ENCODE results near the gene ARID3A.

Gene ARID3A

DNA sequence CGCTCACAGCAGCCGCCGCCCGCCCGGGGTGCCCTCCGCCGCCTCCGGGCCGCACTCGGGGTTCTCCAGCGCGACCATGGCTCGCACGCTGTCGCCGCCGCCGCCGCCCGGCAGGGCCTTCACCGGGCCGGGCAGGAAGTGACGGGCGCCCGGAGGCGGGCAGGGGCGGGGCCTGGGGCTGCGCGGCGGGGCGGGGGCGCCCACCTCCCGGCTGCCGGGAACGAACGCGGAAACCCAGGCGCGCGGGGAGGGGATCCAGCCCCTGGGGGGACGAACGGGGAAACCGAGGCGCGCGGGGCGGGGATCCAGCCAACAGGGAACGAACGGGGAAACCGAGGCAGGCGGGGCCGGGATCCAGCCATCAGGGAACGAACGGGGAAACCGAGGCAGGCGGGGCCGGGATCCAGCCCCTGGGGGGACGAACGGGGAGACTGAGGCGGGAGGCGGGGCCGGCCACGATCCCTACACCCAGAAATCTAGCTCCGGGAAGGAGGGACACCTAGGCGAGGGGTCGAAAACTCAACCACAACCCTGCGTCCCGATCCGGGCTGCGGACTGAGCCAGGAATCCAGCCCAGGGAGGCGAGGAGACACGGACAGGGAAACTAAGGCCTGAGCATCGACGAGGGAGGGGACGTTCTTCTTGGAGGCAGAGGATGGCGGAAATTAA, 12.6 kb upstream of the ARID3A start, which contains the start of gene R3HDM4:
R3HDM4 (minus strand) TSS at position 140 of the 669 bp plus-strand sequence; CDS start at position 78, 62 bp downstream.
- peak; percentile 88 for DNase-seq

DNA sequence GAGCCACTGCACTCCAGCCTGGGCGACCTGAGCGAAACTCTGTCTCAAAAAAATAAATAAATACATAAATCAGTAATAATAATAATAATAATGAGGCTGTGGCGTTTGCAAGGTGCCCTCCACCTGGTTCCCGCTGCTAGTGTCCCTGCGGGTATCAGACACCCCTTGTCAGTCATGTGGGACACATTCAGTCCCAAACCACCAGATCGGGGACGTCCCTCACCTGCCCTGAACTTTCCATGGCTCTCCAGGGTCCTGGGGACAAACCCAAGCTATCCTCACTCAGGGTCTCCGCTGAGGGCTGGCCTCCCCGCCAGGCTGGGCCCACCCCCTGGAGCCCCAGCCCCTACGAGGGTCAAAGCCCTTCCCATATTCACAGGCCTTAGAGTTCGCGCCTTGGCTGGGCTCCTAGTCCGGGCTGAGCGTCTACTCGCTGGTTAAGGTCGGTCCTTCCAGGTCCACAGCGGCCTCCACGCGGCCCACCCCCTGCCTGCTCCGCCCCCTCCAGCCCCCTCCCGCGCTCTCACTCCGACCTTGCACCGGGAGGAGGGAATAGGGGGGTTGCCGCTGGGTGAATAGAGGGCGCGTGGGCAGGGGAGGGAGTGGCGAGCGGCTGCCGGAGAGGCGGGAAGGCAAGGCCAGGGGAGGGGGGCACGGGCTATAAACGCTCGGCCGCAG, 9.1 kb upstream of the ARID3A start:
- DNase-seq = no peak

- no peak for DNase-seq
These were observed 8.3 kb upstream of the ARID3A start, which contains the start of gene KISS1R for GRCh38 chr19:917323-918151. Gene KISS1R (plus strand): TSS chr19:917333. CDS start chr19:917503, 170 bp downstream.

GRCh38 chr19:918152-918437, 7.7 kb upstream of the ARID3A start:
- no peak for DNase-seq

DNA sequence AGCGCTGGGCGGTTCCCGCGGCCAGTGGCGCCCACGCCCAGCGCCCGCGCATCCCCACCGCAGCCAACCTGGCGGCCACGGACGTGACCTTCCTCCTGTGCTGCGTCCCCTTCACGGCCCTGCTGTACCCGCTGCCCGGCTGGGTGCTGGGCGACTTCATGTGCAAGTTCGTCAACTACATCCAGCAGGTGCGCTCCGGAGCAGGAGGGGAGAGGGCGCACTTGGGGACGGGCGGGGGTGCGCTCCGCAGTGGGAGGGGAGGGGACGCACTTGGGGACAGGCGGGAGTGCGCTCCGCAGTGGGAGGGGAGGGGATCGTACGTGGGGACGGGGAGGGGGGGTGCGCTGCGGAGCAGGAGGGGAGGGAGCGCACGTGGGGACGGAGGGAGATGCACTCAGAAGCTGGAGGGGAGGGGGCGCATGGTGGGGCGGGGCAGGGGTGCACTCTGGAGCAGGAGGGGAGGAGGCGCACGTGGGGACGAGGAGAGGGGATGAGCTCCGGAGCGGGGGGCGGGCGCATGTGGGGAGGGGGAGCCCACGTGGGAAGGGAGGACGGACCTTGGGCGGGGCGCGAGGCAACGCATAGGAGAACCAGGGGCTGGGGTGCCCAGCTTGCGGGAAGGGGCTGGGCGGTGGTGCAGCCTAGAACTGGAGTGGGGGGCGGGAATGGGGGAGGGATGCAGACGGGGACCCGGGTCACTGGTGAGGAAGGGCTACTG, 7.2 kb upstream of the ARID3A start:
- no peak for DNase-seq

- no peak for DNase-seq
These were observed 6.4 kb upstream of the ARID3A start for GRCh38 chr19:919199-920050.

- peak; percentile 64 for DNase-seq
These were observed 5.6 kb upstream of the ARID3A start for GRCh38 chr19:920051-920864.

GRCh38 chr19:924553-925086, 1.2 kb upstream of the ARID3A start:
- no peak for DNase-seq

DNA sequence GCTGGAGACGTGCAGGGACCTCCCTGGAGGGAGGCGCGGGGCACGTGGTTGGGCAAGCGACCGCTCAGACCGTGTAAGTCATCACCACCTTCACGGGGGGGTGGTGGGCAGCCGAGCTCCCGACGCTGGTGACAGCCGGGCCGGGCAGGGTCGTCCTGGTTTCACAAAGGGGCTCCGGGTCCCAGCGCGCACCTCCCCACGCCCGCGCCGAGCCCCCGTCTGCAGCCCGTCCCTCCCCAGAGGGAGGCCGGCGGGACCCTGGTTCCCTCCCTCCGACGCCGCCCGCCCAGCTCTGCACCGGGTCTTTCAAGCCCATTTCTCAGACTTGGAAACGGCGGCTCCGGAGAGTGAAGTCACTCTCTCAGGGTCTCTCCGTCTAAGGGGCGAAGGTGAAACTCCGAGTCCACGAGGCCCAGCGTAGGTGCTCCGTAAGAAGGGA, 729 bp upstream of the ARID3A start:
- no peak for DNase-seq

DNA sequence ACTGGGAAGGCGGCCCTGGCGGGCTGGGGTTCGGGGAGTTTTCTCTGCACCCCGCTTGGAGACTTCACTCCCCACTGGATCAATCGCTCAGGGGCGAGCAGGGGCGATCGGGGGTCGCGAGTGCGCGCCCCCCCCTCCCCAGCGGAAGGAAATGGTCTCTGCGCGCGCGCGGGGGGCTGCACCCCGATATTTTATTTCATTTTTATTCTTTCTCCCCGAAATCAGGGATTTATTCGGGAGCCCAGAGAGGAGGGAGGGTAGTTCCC, 421 bp downstream of the ARID3A start:
- no peak for DNase-seq

DNA sequence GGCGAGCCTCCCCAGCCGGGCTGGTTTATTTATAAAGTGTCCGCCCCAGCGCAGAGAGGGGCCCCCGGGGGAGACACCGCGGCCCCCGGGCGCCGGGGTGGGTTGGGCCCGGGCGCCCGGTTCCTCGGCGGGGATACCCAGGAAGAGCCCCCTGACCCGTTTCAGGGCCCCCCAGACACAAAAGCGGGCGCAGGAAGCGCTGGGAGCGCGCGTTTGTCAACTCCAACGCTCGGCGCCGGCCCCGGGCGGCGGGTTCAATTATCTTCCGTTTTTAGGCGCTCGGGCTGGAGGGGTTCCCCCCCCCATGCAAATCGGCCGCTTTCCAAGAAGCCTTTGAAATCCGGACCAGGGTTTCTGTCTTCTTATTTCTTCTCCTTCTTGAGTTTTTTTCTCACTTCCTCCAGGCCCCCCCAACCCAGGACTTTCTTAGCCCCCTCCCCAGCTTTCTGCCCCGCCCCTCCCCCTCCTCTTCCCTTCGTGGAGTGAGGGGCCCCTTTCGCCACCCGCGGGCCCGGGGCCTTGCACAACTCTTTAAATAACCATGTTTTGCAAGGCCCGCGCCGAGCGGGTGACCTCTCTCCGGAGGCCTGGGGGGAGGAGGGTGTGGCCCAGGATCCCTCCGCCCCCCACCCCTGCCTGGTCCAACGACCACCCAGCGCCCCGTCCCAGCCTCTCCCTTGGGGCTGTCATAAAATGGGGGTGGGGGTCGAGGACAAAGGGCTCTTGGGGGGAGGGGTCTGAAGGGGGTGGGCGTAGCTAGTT, 935 bp downstream of the ARID3A start:
- no peak for DNase-seq

DNA sequence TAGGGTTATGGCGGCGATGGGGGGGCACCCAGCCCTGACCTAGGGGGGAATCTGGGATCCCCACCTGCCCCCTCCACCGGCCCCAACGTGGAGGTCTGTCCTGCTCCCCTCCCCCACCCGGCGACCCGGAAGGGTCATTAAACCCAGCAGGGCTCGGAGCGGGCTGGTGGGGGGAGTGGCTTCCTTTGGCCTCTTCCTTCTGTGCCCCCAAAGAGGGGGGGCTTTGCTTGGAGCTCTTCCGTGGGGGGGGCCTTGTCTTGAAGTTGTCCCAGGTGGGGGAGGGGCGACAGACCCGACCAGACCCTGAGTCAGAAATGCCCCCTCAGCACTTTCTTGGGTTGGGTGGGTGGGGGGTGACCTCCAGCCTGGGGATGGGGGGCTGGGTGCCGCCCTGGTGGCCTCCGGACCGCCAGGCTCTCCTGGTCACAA, 1.5 kb downstream of the ARID3A start:
- no peak for DNase-seq

DNA sequence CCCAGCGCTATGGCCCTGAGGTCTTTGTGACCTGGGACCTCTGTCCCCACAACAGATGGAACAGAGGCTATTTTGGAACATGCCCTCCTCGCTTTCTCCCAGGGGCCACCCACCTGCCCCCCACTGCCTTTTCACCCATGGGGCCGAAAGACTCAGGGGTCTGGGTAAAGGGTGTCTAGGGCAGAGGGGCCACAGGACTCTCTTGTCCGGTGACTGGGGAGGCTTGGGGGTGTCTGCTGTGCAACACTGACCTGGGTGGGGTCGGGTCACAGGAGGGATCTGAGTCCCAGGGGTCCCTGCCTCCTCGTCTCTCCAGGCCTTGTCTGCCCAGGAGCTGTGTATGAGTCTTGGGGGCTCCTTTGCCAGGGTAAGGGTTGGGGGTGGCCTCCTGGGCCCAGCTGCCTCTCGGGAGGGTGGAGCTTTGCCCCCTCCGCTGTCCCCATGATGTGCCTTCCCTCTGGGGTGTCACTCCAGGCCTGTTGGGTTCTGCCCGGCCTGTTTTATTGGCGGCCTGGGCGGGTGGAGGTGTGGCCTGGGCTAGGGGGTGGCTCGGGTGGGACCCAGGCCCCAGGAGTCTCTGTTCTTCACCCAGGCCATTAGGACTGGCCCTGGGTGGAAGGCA, 2.1 kb downstream of the ARID3A start:
- no peak for DNase-seq

- no peak for DNase-seq
These were observed 2.8 kb downstream of the ARID3A start for GRCh38 chr19:928471-929202.

DNA sequence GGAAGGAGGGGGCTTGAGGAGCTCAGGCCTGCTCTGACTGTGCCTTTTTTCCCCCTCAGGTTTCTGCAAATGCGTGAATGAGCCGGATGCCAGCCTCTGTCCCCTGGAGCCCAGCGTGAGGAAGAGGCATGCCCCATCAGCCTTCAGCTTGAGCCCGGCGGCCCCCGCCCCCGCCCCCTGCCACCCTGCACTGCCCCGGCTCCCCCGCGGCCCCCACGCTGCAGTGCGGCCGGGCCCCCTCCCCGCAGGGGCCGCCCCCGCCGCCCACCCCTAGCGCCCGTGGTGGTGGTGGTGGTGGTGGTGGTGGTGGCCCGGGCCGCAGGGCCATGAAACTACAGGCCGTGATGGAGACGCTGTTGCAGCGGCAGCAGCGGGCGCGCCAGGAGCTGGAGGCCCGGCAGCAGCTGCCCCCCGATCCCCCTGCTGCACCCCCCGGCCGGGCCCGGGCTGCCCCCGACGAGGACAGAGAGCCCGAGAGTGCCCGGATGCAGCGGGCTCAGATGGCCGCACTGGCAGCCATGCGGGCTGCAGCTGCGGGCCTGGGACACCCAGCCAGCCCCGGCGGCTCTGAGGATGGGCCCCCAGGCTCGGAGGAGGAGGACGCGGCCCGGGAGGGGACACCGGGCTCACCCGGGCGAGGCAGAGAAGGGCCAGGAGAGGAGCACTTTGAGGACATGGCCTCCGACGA, 3.5 kb downstream of the ARID3A start:
- DNase-seq = no peak

DNA sequence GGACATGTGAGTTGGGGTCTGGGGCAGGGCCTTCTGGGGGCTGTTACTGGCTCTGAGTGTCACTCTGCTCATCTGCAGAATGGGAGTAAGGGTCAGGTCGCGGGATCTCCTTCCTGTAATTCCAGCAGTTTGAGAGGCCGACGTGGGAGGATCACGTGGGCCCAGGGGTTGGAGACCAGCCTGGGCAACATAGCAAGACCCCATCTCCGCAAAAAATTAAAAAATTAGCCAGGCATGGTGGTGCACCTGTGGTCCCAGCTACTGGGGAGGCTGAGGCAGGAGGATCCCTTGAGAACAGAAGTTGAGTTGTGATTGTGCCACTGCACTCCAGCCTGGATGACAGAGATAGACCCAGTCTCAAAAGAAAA, 4.0 kb downstream of the ARID3A start:
- DNase-seq = no peak

DNA sequence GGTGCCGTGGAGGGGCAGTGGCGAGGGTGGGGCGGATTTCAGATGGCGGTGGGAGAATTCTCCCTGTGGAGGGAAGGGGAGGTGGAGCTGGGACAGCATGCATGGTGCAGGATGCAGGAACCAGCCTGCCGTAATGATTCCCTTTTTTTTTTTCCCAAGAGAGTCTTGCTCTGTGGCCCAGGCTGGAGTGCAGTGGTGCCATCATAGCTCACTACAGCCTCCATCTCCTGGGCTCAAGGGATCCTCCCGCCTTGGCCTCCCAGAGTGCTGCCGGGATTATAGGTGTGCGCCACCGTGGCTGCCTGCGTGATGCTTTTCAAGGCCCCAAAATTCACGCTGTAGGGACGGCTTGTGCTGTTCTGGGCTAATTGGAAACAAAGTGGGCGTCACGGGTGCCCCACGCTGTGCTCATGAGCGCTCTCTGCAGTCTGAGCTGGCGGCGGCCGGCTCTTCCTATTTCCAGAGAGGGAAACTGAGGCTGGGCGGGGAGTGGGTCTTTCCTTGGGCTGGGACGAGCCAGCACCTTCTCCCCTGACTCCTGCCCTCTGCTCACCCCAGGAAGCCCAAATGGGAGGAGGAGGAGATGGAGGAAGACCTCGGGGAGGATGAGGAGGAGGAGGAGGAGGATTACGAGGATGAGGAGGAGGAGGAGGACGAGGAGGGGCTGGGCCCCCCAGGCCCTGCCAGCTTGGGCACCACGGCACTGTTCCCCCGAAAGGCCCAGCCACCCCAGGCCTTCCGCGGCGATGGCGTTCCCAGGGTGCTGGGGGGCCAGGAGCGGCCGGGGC, 6.2 kb downstream of the ARID3A start:
- DNase-seq = no peak
